GM19035 (cell line): Measurements from ENCODE around the gene VPS26A.

Source experiments
- ATAC-seq: cut with Tn5 transposase; IDR thresholded peaks from one replicate; pipeline ENCODE4 v1.9.1; 2021; ENCODE audit not compliant: unreplicated experiment

The VPS26A gene

GRCh38 chr10:69123747-69124562 is at the start of gene VPS26A:
VPS26A (plus strand) TSS chr10:69124178; CDS start chr10:69124278, 100 bp downstream.
- peak; percentile 87 for ATAC-seq

- ATAC-seq = no peak
Measured at GRCh38 chr10:69074532-69074931, 49.4 kb upstream of the VPS26A start.

- ATAC-seq = no peak
Measured at GRCh38 chr10:69075431-69075830, 48.5 kb upstream of the VPS26A start.

- no peak for ATAC-seq
Measured at GRCh38 chr10:69078311-69078710, 45.7 kb upstream of the VPS26A start.

- no peak for ATAC-seq
Measured at GRCh38 chr10:69080226-69080625, 43.8 kb upstream of the VPS26A start.

- no peak for ATAC-seq
Measured at GRCh38 chr10:69086001-69086509, 37.9 kb upstream of the VPS26A start.

- ATAC-seq = peak; percentile 57
Measured at GRCh38 chr10:69087590-69088470, 36.1 kb upstream of the VPS26A start, which contains the start of gene SRGN. SRGN (plus strand) TSS chr10:69088103; CDS start chr10:69088158, 55 bp downstream.

GRCh38 chr10:69088471-69088769 is 35.6 kb upstream of the VPS26A start:
- no peak for ATAC-seq

GRCh38 chr10:69088801-69089501 is 35.0 kb upstream of the VPS26A start:
- ATAC-seq = no peak

- ATAC-seq = peak; percentile 39
Measured at GRCh38 chr10:69089638-69090599, 34.1 kb upstream of the VPS26A start.

GRCh38 chr10:69090685-69091084 is 33.3 kb upstream of the VPS26A start:
- no peak for ATAC-seq

- ATAC-seq = no peak
Measured at GRCh38 chr10:69091143-69091651, 32.8 kb upstream of the VPS26A start.

- no peak for ATAC-seq
Measured at GRCh38 chr10:69092959-69093850, 30.8 kb upstream of the VPS26A start.

GRCh38 chr10:69093933-69094332 is 30.0 kb upstream of the VPS26A start:
- ATAC-seq = no peak

GRCh38 chr10:69096045-69096444 is 27.9 kb upstream of the VPS26A start:
- ATAC-seq = no peak

GRCh38 chr10:69097729-69098128 is 26.2 kb upstream of the VPS26A start:
- no peak for ATAC-seq

GRCh38 chr10:69100136-69100872 is 23.7 kb upstream of the VPS26A start:
- ATAC-seq = no peak

- no peak for ATAC-seq
Measured at GRCh38 chr10:69101451-69102095, 22.4 kb upstream of the VPS26A start.
